HG02588 (cell line): Measurements from ENCODE around the gene ZBTB7B.

Experiments used
- ATAC-seq: cut with Tn5 transposase; IDR thresholded peaks from one replicate; pipeline ENCODE4 v1.9.1; 2021; ENCODE audit warnings: mild to moderate bottlenecking, moderate library complexity; ENCODE audit not compliant: unreplicated experiment

ZBTB7B gene

DNA sequence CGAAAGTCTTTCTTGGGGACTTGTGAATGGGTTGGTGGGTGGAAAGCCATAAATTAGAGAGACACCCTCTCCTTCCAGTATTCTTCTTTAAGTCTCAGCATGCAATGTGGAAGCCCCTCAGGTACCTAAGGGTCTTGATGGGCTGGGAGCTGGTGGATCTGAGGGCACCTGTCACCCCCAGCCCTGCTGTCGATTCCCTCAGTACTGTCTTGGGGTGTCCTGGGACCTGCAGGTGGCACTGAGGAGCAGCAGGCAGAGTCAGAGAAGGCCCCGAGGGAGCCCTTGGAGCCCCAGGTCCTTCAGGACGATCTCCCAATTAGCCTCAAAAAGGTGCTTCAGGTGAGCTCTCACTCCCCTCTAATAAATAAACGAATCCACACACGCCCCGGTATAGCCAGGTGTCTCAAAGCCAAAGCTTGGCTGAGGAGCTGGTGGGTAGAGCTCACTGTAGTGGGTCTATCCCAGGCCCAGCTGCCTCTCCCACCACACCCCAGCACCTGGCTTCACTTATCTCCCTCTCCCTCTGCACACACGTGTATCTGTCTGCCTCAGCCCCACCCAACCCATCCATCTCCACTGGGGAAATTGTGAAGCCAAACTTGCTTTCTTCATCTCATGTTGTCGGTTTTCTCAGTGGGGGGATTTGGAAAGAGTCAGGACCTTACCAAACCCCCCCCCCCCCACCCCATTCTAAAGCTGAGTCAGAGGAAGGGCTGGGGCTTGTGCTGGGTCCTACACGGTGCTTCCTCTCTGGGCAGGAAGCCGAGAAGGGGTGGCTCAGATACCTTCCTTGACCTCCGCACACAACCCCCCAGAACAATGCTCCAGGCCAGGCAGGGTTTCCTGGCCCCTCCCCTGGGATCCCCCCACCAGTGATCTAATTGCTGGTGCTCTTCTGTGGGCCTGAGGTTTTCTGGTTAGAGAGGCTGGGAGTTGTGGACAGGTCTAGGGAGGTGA, 50.1 kb downstream of the ZBTB7B start:
- ATAC-seq = no peak

DNA sequence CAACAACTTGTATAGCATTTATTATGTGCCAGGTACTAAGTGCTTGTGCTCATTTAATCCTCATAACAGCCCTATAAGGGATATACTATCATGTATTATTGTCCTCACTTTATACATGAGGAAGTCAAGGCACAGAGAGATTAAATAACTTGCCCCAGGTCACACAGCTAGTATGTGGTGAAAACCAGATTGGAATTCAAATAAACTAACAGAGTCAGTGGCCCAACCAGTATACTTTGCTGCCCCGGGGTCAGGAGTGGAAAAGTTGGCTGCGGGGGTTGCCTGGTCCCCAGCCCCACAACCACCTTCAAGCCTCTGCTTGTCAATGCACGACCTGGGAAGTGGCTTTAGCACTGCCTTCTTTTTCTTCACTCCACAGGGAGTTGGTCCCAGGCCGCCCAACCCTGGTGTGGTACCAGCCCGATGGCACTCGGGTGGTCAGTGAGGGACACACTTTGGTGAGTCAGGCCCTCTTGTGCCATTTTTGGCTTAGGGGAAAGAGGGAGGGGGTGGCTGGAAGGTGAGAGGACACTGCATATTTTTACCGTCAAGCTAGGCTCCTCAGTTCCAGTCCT, 51.0 kb downstream of the ZBTB7B start:
- no peak for ATAC-seq

- ATAC-seq = no peak
Measured at GRCh38 chr1:155057104-155057503, 54.5 kb downstream of the ZBTB7B start.

DNA sequence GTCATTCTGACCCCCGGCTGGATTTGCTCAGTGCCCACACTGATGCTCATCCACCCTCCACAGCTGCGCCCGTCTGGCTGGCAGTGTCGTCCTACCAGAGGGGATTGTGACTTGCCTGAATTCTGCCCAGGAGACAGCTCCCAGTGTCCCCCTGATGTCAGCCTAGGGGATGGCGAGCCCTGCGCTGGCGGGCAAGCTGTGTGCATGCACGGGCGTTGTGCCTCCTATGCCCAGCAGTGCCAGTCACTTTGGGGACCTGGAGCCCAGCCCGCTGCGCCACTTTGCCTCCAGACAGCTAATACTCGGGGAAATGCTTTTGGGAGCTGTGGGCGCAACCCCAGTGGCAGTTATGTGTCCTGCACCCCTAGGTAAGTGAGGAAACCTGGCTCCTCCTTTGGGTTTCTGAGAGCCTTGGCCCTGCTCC, 55.2 kb downstream of the ZBTB7B start:
- ATAC-seq = no peak

- ATAC-seq = no peak
Measured at GRCh38 chr1:155060736-155061135, 58.1 kb downstream of the ZBTB7B start.

DNA sequence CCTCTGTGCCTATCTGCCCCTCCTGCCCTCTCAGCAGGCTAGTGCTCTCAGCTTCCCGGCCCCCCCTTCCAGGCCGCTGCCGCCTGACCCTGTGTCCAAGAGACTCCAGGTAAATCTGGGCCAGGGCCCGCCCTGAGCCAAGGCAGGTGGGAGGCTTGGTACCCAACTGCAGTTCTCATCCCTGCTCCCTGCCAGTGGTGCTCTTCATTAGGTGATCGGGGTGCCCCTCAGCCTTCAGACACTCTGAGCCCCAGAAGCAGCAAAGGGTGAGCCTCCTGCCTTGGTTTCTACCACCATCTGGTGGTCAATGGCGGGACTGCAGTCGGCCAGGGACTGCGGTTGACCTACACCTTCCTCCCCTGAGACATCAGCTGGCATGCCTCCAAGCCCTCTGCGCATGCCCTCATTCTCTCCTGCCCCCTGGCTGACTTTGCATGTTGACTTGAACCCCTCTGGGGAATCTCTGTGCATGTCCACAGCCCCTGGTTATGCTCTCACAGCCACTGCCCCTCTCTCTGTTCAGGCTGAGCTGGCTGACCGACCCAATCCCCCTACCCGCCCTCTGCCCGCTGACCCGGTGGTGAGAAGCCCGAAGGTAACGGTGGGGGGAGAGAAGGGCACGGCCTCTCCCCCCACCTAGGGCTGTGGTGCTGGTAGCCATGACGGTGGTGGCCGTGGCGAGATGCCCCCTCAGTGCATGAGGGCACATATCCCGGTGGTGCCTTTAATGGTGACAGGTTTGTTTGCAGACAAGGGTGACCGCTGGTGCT, 59.0 kb downstream of the ZBTB7B start:
- ATAC-seq = peak; percentile 41

DNA sequence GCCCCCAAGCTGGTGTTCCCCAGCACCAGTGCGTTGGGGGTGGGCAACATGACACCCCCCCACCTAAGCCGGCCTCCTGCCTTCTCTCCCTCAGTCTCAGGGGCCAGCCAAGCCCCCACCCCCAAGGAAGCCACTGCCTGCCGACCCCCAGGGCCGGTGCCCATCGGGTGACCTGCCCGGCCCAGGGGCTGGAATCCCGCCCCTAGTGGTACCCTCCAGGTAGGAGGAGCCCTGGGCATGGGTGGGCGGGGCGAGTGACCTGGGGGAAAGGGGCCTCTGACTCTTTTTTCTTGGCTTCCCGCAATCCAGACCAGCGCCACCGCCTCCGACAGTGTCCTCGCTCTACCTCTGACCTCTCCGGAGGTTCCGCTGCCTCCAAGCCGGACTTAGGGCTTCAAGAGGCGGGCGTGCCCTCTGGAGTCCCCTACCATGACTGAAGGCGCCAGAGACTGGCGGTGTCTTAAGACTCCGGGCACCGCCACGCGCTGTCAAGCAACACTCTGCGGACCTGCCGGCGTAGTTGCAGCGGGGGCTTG, 59.6 kb downstream of the ZBTB7B start:
- ATAC-seq = no peak

DNA sequence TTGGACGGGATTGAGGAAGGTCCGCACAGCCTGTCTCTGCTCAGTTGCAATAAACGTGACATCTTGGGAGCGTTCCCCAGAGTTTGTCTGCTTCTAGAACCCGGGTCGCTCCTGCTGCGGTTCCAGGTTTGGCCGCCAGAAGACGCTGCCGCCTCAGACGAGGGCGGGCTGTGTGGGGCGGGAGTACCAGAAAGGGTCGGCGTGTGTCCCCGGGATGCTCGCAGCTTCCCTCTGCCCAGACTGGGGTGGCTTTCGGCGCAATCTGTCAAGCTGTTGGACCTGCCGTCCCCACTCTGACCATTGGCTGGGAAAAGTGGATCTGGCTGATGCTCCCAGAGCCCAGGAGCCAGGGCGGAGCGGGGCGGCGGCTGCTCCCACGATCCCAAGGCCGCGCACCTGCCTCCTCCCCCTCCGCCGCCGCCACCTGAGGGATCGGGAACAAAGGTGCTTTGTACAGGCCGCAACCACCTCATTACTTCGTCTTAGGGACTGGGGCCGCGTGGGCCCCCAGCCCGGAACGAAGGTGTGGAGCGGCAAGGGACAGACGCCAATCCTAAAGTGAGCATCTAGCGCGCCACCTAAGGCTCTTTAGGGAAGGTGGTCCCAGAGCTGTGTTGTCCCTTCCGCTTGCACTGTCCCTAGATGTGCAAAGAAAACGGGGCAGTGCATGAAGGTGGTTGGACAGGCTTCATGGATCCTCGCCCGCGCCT, 60.3 kb downstream of the ZBTB7B start:
- ATAC-seq = no peak

- no peak for ATAC-seq
Measured at GRCh38 chr1:155063550-155064110, 61.0 kb downstream of the ZBTB7B start, which contains the start of gene EFNA4. TSS of gene EFNA4 (plus strand) at chr1:155063740. CDS start at chr1:155063824, 84 bp downstream.

DNA sequence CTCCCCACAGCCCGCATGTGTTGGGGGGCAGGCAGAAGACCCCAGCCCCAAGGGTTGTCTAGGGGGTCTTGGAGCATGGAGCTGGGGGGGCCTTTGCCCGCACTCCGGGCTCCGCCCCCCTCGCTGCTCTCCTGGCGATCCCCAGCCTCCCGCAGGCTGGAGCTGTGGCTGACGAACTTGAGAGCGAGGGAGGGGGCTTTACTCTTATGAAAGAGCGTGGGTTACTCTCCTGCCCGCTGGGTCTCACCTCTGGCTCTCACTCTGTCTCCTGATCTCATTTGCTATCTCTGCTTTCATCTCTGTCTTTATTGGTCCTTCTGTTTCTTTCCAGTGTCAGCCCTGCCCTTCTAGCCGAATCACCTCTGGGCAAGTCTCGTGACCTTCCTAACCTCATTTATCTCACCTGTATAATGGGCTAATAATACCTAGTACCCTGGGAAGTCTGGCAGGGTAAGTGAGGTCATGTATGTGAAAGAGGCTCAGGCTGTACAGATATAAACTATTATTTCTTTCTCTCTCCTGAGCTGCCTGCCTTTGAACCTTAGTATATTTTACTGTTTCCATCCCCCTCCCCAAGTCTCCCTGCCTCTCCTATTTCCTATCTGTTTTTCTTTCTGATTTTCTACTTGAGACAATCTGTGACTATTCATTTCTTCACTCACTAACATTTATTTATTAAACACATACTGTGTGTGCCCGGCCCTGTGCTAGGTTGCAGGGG, 61.7 kb downstream of the ZBTB7B start:
- no peak for ATAC-seq

DNA sequence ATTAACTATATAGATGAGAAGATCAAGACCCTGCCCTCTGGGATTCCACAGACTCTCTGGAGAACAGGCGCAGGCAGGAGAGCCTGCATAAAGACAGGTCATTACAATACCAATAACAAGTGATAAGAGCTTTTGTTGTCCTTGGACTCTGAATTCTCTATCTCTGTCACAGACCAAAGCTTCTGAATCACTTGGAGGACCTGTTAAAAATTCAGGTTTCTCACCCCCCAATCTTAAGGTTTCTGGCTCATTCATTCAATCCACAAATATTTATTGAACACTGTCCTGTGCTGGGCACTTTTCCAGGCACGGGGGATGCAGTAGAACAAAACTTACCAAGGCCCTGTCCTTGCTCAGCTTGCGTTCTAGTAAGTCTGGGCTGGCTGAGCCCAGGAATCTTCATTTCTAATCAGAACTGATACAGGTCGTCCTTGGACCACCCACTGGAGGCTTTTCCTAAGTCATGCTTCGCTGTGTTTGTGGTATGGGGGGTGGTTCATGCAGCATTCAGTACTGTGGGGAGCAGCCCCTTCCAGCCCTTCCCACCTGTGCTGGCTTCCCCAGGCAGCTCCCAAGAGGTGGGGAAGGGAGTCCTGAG, 62.3 kb downstream of the ZBTB7B start:
- ATAC-seq = no peak

GRCh38 chr1:155066777-155067176, 64.2 kb downstream of the ZBTB7B start:
- ATAC-seq = no peak
